Thymus (tissue), 11 donors: ENCODE results near the gene FANCI. TPM values are rescaled to one million over a fixed set of nuclear protein-coding genes. Genes with fewer than 3 reads are reported as not detected.

Experiments
- DNase-seq, 9 donors: peaks; one replicate each; pipeline ENCODE4 v3.0.0-alpha.2; 2013; ENCODE audit warnings: low spot score in 9 of 9, low read depth in 6 of 9, missing footprints in 1 of 9
- H3K27ac ChIP-seq, 2 donors: one replicate each; pipeline ENCODE4 v1.5.1; 2013; ENCODE audit warnings: control low read depth in 1 of 2, low read depth in 1 of 2, low read length in 1 of 2, mild to moderate bottlenecking in 1 of 2, moderate library complexity in 1 of 2
- H3K27me3 ChIP-seq, 2 donors: one replicate each; pipeline ENCODE4 v1.5.1; 2013; ENCODE audit warnings: low read length in 1 of 2; ENCODE audit not compliant: control insufficient read depth in 2 of 2, insufficient read depth in 1 of 2
- H3K36me3 ChIP-seq, 2 donors: one replicate each; pipeline ENCODE4 v1.5.1; 2013; ENCODE audit warnings: low read length in 1 of 2, mild to moderate bottlenecking in 1 of 2, moderate library complexity in 1 of 2; ENCODE audit not compliant: control insufficient read depth in 2 of 2, insufficient read depth in 2 of 2
- H3K4me1 ChIP-seq, 2 donors: one replicate each; pipeline ENCODE4 v1.5.1; 2013; ENCODE audit warnings: low read length in 2 of 2; ENCODE audit not compliant: control insufficient read depth in 2 of 2, insufficient read depth in 2 of 2
- H3K4me3 ChIP-seq, 2 donors: one replicate each; pipeline ENCODE4 v1.5.1; 2013; ENCODE audit warnings: low read length in 2 of 2, control low read depth in 1 of 2, mild to moderate bottlenecking in 1 of 2
- H3K9me3 ChIP-seq, 2 donors: one replicate each; pipeline ENCODE4 v1.5.1; 2013; ENCODE audit warnings: low read length in 1 of 2, mild to moderate bottlenecking in 1 of 2; ENCODE audit not compliant: control insufficient read depth in 2 of 2, insufficient read depth in 1 of 2
- WGBS: extraction: QIAGEN DNeasy Blood & Tissue Kit; methylation state at CpG from one replicate; pipeline ENCODE4 v1.1.7; 2013; 5-methylcytosine and 5-hydroxymethylcytosine counted together
- polyA plus RNA-seq: library from polyadenylated mRNA; stranded (reverse); fragments of 200-250 nt; gene quantifications from one replicate; pipeline ENCODE4 v1.2.3, GENCODE V29; 2013
- total RNA-seq: library from RNA; stranded (reverse); fragments of 120-200 nt; gene quantifications from one replicate; pipeline ENCODE4 v1.2.4, GENCODE V29; 2013
- donor health status: healthy.

Gene FANCI
- total and polyA plus RNA-seq, 2 donors, result 6.8 to 55.1 TPM

DNA sequence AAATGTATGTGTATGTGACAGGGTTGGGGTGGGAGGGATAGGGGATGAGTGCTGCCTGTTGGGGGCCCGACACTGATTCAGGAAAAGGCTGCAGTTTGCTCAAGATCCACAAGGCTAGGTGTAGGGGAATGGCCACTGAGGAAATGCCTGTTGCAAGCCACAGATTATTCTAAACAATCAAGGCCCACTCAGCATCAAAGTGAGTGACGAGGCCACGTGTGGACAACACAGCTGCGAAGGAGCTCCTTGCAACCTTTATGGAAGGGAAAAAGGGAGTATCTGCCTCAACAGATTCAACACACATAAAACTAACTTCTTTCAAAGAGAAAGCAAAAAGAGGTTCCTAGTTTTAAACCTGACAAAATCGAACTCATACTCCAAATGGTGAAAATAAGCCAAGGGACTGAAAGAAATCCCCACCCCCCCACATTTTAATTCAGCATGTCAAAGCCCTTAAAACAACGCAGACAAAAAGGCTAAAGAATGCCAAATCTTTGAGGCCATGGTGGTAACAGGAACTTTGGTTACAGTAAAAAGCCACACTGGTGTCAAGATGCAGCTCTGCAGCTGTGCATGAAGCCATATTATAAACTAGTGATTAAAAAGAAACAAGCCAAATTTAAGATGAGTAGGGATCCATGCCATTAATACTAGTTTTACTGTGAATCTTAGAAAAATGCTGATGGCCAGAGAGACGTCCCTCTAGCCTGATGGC is 87.3 kb downstream of the FANCI start:
- Histone ChIP-seq H3K9me3 (no peaks in the 10 kb centered on the region), H3K4me3 (no peak overlapping the region), H3K4me1 (peaks cover 38 to 50% of the 10 kb centered on the region in 2 donors), H3K36me3 (peaks cover 69 to 73% of the 10 kb centered on the region in 2 donors), H3K27ac (no peak overlapping the region), H3K27me3 (no peaks in the 10 kb centered on the region)
- no peak for DNase-seq
- 81% methylated on average over 7 of the region's 7 CpGs for WGBS

DNA sequence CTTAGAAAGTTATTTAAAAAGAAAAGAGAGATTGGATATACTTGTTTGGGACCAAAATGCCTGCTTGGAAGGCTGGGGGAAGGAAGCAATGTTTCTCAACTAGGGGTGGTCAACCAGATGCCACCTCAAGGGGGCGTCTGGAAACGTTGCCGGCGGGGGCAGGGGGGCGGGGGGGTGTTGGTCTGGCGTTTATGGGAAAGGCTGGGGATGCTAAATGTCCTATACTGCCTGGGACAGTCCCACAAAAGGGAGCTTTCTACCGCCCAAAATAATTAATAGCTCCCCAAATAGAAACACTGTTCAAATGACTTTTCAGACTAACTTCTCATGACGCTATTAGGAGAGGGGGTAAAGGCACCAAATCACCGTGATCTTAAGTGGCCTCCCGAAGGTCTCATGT is 88.7 kb downstream of the FANCI start:
- H3K4me3 ChIP-seq, result peak overlapping the region in 1 of 2 donors; percentile 6
- no peaks in the 10 kb centered on the region for H3K9me3 ChIP-seq
- peaks cover 38 to 61% of the 10 kb centered on the region in 2 donors for H3K4me1 ChIP-seq
- H3K36me3 ChIP-seq, result peaks cover 54 to 59% of the 10 kb centered on the region in 2 donors
- peak in 1 of 9 donors; percentile 37 for DNase-seq
- no peaks in the 10 kb centered on the region for H3K27me3 ChIP-seq
- no peak overlapping the region for H3K27ac ChIP-seq
- 35% methylated on average over 10 of the region's 10 CpGs for whole genome bisulfite sequencing

DNA sequence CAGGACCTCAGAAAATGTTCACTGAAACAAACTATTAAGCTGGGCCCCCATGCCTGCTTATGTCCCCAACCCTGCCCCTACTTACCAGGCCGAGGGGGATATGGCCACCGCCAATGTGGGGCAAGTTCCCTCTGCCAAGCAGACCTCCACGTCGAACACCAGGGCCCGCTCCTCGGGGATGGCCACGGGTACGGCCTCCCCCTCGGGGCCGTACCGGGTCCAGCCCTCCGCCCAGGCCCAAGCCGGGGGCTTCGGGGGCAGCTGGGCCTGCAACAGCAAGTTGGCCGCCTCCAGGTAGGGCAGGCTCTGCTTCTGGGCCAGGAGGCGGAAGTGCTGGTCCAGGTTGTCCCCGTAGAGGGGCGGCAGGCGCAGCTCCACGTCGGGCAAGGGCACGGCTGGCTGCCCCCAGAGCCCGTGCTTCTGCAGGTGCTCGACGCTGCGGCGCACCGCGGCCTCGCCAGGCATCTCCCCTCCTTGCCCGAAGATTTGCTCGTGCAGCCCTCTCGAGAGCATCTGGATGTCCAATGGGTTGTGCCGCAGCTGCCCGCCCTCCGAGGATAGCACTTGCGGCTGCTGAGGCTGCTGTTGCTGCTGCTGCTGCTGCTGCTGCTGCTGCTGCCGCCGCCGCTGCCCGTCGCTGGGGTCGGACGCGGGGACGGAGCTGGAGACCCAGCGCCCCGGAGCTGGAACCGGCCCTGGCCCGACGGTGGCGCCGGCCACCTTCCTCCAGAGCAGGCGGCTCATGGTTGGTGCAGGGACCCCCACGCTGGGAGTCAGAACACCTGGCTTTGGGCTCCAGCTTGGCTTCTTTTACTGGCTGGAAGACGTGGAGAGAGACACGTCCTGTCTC is 89.5 kb downstream of the FANCI start:
- WGBS, result 95% methylated on average over 57 of the region's 57 CpGs
- Histone ChIP-seq H3K9me3 (no peaks in the 10 kb centered on the region), H3K36me3 (peaks cover 47 to 51% of the 10 kb centered on the region in 2 donors), H3K4me1 (peaks cover 44 to 68% of the 10 kb centered on the region in 2 donors), H3K4me3 (peak overlapping the region; percentile 84 to 86), H3K27me3 (no peaks in the 10 kb centered on the region), H3K27ac (no peak overlapping the region)
- DNase-seq, result no peak

DNA sequence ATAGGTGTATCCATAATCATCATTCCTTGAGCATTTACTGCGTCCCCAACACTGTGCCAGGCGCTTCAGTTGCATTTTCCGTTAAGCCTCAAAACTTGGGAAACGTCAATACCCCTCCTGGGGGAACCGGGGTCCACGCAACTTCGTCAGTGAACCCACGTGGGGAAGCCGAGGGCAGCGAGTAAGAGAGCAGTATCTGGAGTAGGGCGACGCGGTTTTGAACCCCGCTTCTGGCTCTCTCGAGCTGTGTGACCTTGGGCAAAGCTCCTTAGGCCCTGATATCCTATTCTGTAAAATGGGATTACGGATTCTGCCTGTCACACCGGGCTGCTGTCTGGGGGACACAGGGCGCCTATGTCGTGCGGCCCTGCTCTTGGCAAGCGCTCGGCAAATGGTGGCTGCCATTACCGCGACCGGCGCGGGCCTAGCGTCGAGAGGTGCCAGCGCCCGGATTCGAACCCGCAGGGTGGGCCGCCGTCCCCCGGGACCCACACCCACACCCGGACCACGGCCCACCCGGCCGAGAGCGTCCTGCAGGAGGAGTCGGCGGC is 90.3 kb downstream of the FANCI start:
- peaks cover 44 to 71% of the 10 kb centered on the region in 2 donors for H3K4me1 ChIP-seq
- WGBS, result 4% methylated on average over 43 of the region's 43 CpGs
- DNase-seq, result peak in 1 of 9 donors; percentile 19
- H3K36me3 ChIP-seq, result peaks cover 39 to 43% of the 10 kb centered on the region in 2 donors
- peak overlapping the region; percentile 84 to 86 for H3K4me3 ChIP-seq
- H3K9me3 ChIP-seq, result no peaks in the 10 kb centered on the region
- no peaks in the 10 kb centered on the region for H3K27me3 ChIP-seq
- peak overlapping the region; percentile 76 to 98 for H3K27ac ChIP-seq

DNA sequence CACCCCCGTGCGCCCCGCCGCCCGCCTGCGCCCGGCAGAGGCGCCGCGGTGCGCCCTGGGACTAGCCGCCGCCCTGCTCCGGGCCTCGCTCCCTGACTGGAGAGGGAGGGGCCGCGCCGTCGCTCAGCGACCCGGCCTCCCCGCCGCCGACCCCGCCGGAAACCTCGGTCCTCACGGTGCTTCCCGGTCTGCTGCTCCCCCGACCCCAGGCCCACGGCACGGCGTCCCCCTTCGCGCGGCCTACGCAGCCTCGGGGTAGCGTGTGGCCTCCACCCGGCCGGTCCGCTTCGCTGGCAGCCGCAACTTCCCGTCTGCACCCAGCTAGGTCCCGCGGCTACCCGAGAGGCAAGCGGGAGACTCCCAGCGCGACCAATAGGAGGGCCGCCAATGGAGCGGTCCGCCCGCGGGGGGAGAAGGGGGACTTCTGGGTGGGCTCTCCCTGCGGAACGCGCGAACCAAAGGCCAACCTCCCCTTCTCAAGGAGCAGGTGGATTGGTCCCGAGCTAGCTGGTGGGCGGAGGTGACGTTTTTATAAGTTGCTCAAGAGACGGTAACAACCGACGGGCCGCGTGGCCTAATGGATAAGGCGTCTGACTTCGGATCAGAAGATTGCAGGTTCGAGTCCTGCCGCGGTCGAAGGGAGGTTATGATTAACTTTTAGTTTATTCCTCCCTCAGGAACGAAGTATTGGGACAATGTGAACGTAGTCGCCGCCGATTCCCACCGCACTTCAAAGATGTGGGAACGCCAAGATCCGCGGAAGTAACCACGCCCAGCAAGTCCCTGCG is 90.9 kb downstream of the FANCI start, which contains the start of gene POLG:
POLG (minus strand) TSS at position 315 of the 788 bp plus-strand sequence. CDS start 1,070 bp downstream, outside the sequence.
- DNase-seq, result peak; percentile 97 to 99 (median 98)
- H3K9me3 ChIP-seq, result no peaks in the 10 kb centered on the region
- peak within 1 kb of the TSS; percentile 97 to 98 for H3K27ac ChIP-seq
- no peaks in the 10 kb centered on the region for H3K27me3 ChIP-seq
- H3K4me1 ChIP-seq, result peaks cover 42 to 66% of the 10 kb centered on the region in 2 donors
- H3K36me3 ChIP-seq, result peaks cover 32 to 38% of the 10 kb centered on the region in 2 donors
- under 1% methylated on average over 85 of the region's 85 CpGs for WGBS
- peak within 1 kb of the TSS; percentile 84 to 86 for H3K4me3 ChIP-seq

DNA sequence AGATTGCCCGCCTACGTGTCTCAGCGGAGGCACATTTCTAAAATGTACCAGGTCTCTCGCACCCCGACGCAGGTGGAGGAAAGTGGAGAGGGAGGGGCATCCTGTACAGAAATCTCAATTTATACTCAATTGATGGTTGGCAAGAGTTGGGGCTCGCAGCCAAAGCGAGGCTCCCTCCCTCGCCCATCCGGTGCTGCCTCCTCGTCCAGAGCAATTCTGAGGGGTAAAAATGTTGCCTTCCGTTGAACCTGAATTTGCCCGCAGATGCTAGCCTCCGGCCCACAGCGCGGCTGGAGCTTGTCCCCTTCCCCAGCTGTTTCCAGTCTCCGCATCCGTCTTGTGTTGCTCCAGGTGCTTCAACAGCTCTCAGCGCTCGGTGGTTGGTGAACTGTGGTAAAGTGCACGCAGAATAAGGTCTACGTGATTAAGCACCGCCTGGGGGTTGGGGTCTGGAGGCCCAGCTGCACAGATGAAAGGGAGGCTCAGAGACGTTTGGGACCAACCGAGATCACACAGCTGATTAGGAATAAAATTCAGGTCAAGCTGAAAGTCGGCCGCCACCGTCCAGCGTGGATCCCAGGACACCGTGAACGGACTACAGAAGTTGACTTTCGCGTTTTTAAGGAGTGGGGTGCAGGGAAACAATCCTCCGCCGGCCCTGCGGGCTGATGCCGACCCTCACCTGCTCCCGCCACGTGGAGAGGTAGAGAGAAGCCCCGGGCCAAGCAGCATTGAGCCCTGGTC is 91.7 kb downstream of the FANCI start:
- 4% methylated on average over 40 of the region's 40 CpGs for WGBS
- H3K9me3 ChIP-seq, result no peaks in the 10 kb centered on the region

DNA sequence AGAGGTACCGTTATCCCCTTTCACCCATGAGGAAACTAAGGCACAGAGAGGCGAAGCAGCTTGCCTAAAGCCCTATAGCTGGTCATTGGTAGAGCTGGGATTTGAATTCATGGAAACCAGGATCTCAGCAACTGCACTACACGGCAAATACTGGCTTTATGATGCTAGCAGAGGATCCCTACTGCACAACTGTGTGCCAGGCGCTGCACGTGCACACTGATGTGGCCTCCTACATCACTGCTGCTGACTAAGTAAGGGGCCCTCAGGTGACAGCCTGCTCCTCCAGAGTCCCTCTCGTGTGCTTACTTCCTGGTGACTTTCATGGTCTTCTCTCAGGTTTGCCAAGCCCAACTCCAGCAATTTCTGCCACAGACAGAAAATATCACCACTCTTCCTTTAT is 94.3 kb downstream of the FANCI start:
- WGBS, result 75% methylated on average over 6 of the region's 6 CpGs
- Histone ChIP-seq H3K27me3 (peaks cover 0 to 7% of the 10 kb centered on the region in 2 donors), H3K4me3 (no peak overlapping the region), H3K36me3 (peaks cover 6% of the 10 kb centered on the region in 2 donors), H3K9me3 (no peaks in the 10 kb centered on the region), H3K27ac (peak overlapping the region in 1 of 2 donors; percentile 75), H3K4me1 (peaks cover 12 to 40% of the 10 kb centered on the region in 2 donors)
- peak in 5 of 9 donors; percentile 30 to 73 (median 50) for DNase-seq

More for the DNA sequence above, 91.7 kb downstream of the FANCI start:
- Histone ChIP-seq H3K36me3 (peaks cover 24 to 30% of the 10 kb centered on the region in 2 donors), H3K4me1 (peaks cover 34 to 59% of the 10 kb centered on the region in 2 donors), H3K27me3 (no peaks in the 10 kb centered on the region), H3K4me3 (peak overlapping the region; percentile 84 to 86), H3K27ac (peak overlapping the region; percentile 86 to 97)
- DNase-seq, result peak; percentile 65 to 92 (median 76)

DNA sequence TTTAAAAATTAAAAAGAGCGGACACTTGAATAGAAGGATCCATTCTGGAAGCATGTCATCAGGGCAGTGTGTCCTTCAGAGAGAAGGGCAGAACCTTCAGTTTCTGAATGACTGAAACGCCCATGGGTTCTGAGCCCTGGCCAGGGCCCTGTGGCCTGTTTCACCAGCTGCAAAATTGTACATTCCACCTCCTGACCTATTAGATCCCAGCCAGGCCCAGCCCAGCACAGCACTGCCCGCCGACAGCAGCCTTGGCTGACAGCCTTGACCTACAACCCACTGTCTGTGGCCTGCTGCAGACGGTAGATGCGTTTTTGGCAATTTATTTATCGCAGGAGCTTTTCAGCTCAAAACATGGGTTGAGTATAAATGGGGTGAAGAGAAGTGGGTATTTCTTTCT is 96.8 kb downstream of the FANCI start:
- WGBS, result 95% methylated on average over 7 of the region's 7 CpGs
- Histone ChIP-seq H3K4me1 (peaks cover 6 to 25% of the 10 kb centered on the region in 2 donors), H3K4me3 (no peak overlapping the region), H3K9me3 (no peaks in the 10 kb centered on the region), H3K27ac (no peak overlapping the region), H3K36me3 (no peaks in the 10 kb centered on the region), H3K27me3 (peaks cover 0 to 13% of the 10 kb centered on the region in 2 donors)
- DNase-seq, result no peak
